ENCODE results near the gene STARD9.
A peak's percentile ranks its signal among the peaks of the same experiment; 100 is the strongest.

Gene STARD9

GRCh38 chr15:42695527-42696071 lies 120.2 kb downstream of the STARD9 start:
- no peak for TF ChIP-seq MYC (IDR thresholded peaks at IDR 0.05; ENCODE audit: low read depth, low read length)
- no peak for TF ChIP-seq CTCF (IDR thresholded peaks at IDR 0.05; ENCODE audit: low read depth, low read length)
- TF ChIP-seq POLR2A (IDR thresholded peaks at IDR 0.05; ENCODE audit: extremely low read depth, insufficient read length), result no peak
- TF ChIP-seq, protein P1, sequence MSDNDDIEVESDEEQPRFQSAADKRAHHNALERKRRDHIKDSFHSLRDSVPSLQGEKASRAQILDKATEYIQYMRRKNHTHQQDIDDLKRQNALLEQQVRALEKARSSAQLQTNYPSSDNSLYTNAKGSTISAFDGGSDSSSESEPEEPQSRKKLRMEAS (IDR thresholded peaks at IDR 0.05; ENCODE audit: low read depth, low read length), result no peak
- peak; percentile 12 for DNase-seq (ENCODE audit: low read depth)

GRCh38 chr15:42696626-42697025 lies 121.2 kb downstream of the STARD9 start:
- TF ChIP-seq, protein P1 (IDR thresholded peaks at IDR 0.05; ENCODE audit: low read depth, low read length), result no peak
- TF ChIP-seq MYC (IDR thresholded peaks at IDR 0.05; ENCODE audit: low read depth, low read length) (no peak), CTCF (IDR thresholded peaks at IDR 0.05; ENCODE audit: low read depth, low read length) (no peak), POLR2A (IDR thresholded peaks at IDR 0.05; ENCODE audit: extremely low read depth, insufficient read length) (no peak)
- no peak overlapping the region for H3K4me3 ChIP-seq (ENCODE audit: low read depth, low read length)
- DNase-seq (ENCODE audit: low read depth), result no peak

More at GRCh38 chr15:42695527-42696071, 120.2 kb downstream of the STARD9 start:
- H3K4me3 ChIP-seq (ENCODE audit: low read depth, low read length), result no peak overlapping the region

GRCh38 chr15:42704492-42704926 lies 129.1 kb downstream of the STARD9 start:
- no peak overlapping the region for H3K4me3 ChIP-seq (ENCODE audit: low read depth, low read length)
- peak; percentile 77 for DNase-seq (ENCODE audit: low read depth)
- TF ChIP-seq, protein P1 (IDR thresholded peaks at IDR 0.05; ENCODE audit: low read depth, low read length), result 0 out of 2 replicates have a peak, but pooled peaks have one; percentile 9
- TF ChIP-seq POLR2A (IDR thresholded peaks at IDR 0.05; ENCODE audit: extremely low read depth, insufficient read length) (no peak), CTCF (IDR thresholded peaks at IDR 0.05; ENCODE audit: low read depth, low read length) (peak; percentile 90), MYC (IDR thresholded peaks at IDR 0.05; ENCODE audit: low read depth, low read length) (no peak)

DNA sequence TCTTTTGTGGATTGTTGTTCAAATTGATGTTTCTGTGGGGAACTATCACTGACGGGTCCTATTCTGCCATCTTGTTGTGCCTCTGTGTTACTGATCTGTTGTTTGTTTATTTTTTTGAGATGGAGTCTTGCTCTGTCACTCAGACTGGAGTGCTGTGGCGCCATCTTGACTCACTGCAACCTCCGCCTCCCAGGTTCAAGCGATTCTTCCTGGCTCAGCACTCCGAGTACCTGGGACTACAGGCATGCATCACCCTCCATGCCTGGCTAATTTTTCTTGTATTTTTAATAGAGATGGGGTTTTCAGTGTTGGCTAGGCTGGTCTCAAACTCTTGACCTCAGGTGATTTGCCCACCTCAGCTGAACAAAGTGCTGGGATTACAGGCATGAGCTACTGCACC lies 129.9 kb downstream of the STARD9 start:
- H3K4me3 ChIP-seq (ENCODE audit: low read depth, low read length), result no peak overlapping the region
- no peak for DNase-seq (ENCODE audit: low read depth)
- TF ChIP-seq POLR2A (IDR thresholded peaks at IDR 0.05; ENCODE audit: extremely low read depth, insufficient read length) (no peak), MYC (IDR thresholded peaks at IDR 0.05; ENCODE audit: low read depth, low read length) (no peak), CTCF (IDR thresholded peaks at IDR 0.05; ENCODE audit: low read depth, low read length) (no peak)
- TF ChIP-seq, protein P1 (IDR thresholded peaks at IDR 0.05; ENCODE audit: low read depth, low read length), result no peak

- TF ChIP-seq MYC (IDR thresholded peaks at IDR 0.05; ENCODE audit: low read depth, low read length) (no peak), CTCF (IDR thresholded peaks at IDR 0.05; ENCODE audit: low read depth, low read length) (no peak), POLR2A (IDR thresholded peaks at IDR 0.05; ENCODE audit: extremely low read depth, insufficient read length) (no peak)
- TF ChIP-seq, protein P1 (IDR thresholded peaks at IDR 0.05; ENCODE audit: low read depth, low read length), result no peak
- no peak for DNase-seq (ENCODE audit: low read depth)
- no peak overlapping the region for H3K4me3 ChIP-seq (ENCODE audit: low read depth, low read length)
Observed at GRCh38 chr15:42707068-42707467, 131.7 kb downstream of the STARD9 start.
